WTC11 (cell line): ENCODE data around the gene RYR2.

Experiments
- ATF2 ChIP-seq: sonication (generic); formaldehyde crosslinking; IDR thresholded peaks from 2 replicates; pipeline ENCODE4 v1.8.1; 2022; ENCODE audit warnings: low read depth, missing genetic modification reagents, borderline replicate concordance
- CTCF ChIP-seq: fragments of 200-600 bp; IDR thresholded peaks from 2 replicates; pipeline ENCODE4 v1.8.0; 2022; ENCODE audit warnings: antibody characterized with exemption
- PRDM15 ChIP-seq: sonication (generic); formaldehyde crosslinking; IDR thresholded peaks from 2 replicates; pipeline ENCODE4 v1.8.0; 2022; ENCODE audit warnings: missing genetic modification reagents

- no peak for TF ChIP-seq PRDM15 (CRISPR knock-in tag)
- no peak for TF ChIP-seq CTCF
- no peak for TF ChIP-seq ATF2 (CRISPR knock-in tag)
Measured at GRCh38 chr1:237134929-237135328, 92.9 kb downstream of the RYR2 start.
